ENCODE results near the gene MNX1. TPM values are rescaled to one million over a fixed set of nuclear protein-coding genes. Genes with fewer than 3 reads are reported as not detected.

MNX1 gene
- polyA plus RNA-seq, 3 donors = 0.06 to 0.09 TPM; not detected in 1

- no peak for DNase-seq (ENCODE audit: extremely low read depth in 1 of 11, low read depth in 9 of 11, low spot score in 4 of 11)
Measured at GRCh38 chr7:157017603-157018327, 7.3 kb upstream of the MNX1 start.

GRCh38 chr7:157017149-157017548 is 6.7 kb upstream of the MNX1 start:
- DNase-seq (ENCODE audit: extremely low read depth in 1 of 11, low read depth in 9 of 11, low spot score in 4 of 11) = no peak

GRCh38 chr7:157016352-157017041 is 6.0 kb upstream of the MNX1 start:
- no peak for DNase-seq (ENCODE audit: extremely low read depth in 1 of 11, low read depth in 9 of 11, low spot score in 4 of 11)

GRCh38 chr7:157016024-157016351 is 5.5 kb upstream of the MNX1 start:
- DNase-seq (ENCODE audit: extremely low read depth in 1 of 11, low read depth in 9 of 11, low spot score in 4 of 11) = no peak

- DNase-seq (ENCODE audit: extremely low read depth in 1 of 11, low read depth in 9 of 11, low spot score in 4 of 11) = no peak
Measured at GRCh38 chr7:157014635-157015555, 4.4 kb upstream of the MNX1 start.

GRCh38 chr7:157013602-157014549 is 3.4 kb upstream of the MNX1 start:
- no peak for DNase-seq (ENCODE audit: extremely low read depth in 1 of 11, low read depth in 9 of 11, low spot score in 4 of 11)

- DNase-seq (ENCODE audit: extremely low read depth in 1 of 11, low read depth in 9 of 11, low spot score in 4 of 11) = no peak
Measured at GRCh38 chr7:157013101-157013500, 2.6 kb upstream of the MNX1 start.

GRCh38 chr7:157012113-157012547 is 1.7 kb upstream of the MNX1 start:
- DNase-seq (ENCODE audit: extremely low read depth in 1 of 11, low read depth in 9 of 11, low spot score in 4 of 11) = no peak

GRCh38 chr7:157011333-157012112 is 1.1 kb upstream of the MNX1 start:
- no peak for DNase-seq (ENCODE audit: extremely low read depth in 1 of 11, low read depth in 9 of 11, low spot score in 4 of 11)

- no peak for DNase-seq (ENCODE audit: extremely low read depth in 1 of 11, low read depth in 9 of 11, low spot score in 4 of 11)
Measured at GRCh38 chr7:157009778-157010587, 480 bp downstream of the MNX1 start.

GRCh38 chr7:157009170-157009777 is 1.2 kb downstream of the MNX1 start:
- no peak for DNase-seq (ENCODE audit: extremely low read depth in 1 of 11, low read depth in 9 of 11, low spot score in 4 of 11)

GRCh38 chr7:157008206-157009169 is 2.0 kb downstream of the MNX1 start:
- DNase-seq (ENCODE audit: extremely low read depth in 1 of 11, low read depth in 9 of 11, low spot score in 4 of 11) = no peak

GRCh38 chr7:157007470-157008066 is 2.9 kb downstream of the MNX1 start:
- DNase-seq (ENCODE audit: extremely low read depth in 1 of 11, low read depth in 9 of 11, low spot score in 4 of 11) = no peak

GRCh38 chr7:157006829-157007469 is 3.5 kb downstream of the MNX1 start:
- no peak for DNase-seq (ENCODE audit: extremely low read depth in 1 of 11, low read depth in 9 of 11, low spot score in 4 of 11)

- no peak for DNase-seq (ENCODE audit: extremely low read depth in 1 of 11, low read depth in 9 of 11, low spot score in 4 of 11)
Measured at GRCh38 chr7:157006205-157006747, 4.2 kb downstream of the MNX1 start.
